K562 (cell line): Measurements from ENCODE around the gene BORCS8. TPM values are rescaled to one million over a fixed set of nuclear protein-coding genes. Genes with fewer than 3 reads are reported as not detected.

Source experiments
- ATAC-seq: fragments of 200-7000 bp; cut with Tn5 transposase; 3 replicates; pipeline ENCODE4 v1.9.1; 2020; ENCODE audit warnings: moderate library complexity
- Bru-seq: library from RNA; stranded (reverse); fragments of 400-500 nt; gene quantifications from one replicate; lab custom pipeline; 2021; lab: Mats Ljungman, UMichigan
- BruChase-seq, 2 experiments: library from RNA; stranded (reverse); fragments of 400-500 nt; gene quantifications; one replicate each; lab custom pipeline; 2021; lab: Mats Ljungman, UMichigan
- BruUV-seq: library from RNA; stranded (reverse); fragments of 400-500 nt; replicated peaks from 2 replicates; lab custom pipeline; 2021; lab: Mats Ljungman, UMichigan
- CTCF ChIA-PET: fragments of 300-600 bp; formaldehyde crosslinking; extraction: SDS; loops from one replicate; lab custom pipeline; 2021; ENCODE audit warnings: low intra/inter-chr PET ratio; lab: Yijun Ruan, JAX
- POLR2A ChIA-PET: fragments of 300-600, 350-650 bp; sonication (Branson Sonifier 250); formaldehyde crosslinking; extraction: SDS; loops from one replicate; lab custom pipeline; 2021; ENCODE audit warnings: antibody characterized with exemption, inconsistent platforms; lab: Yijun Ruan, JAX
- DNase-seq, 4 experiments: peaks; one replicate each; pipeline versions ENCODE4 v3.0.0 to v3.0.0-alpha.2; 2011 to 2018; ENCODE audit warnings: low spot score in 3 of 4, mixed read lengths in 3 of 4; ENCODE audit errors: extremely low read depth in 1 of 4
- FAIRE-seq: peaks from 2 replicates; lab custom pipeline; 2011; peaks lifted over from hg19 to GRCh38; lab: Jason Lieb, UNC
- H2AFZ ChIP-seq: 2 replicates; pipeline ENCODE4 v1.6.0; 2011; ENCODE audit warnings: low read depth, low read length, control low read depth, inconsistent platforms
- H3K27ac ChIP-seq: fragments of 200-600 bp; 3 replicates; pipeline ENCODE4 v1.8.0; 2011; ENCODE audit warnings: low read depth, mild to moderate bottlenecking, control low read depth, inconsistent platforms, low read length, moderate library complexity, mixed read lengths; ENCODE audit errors: extremely low read depth
- H3K27me3 ChIP-seq, 2 experiments: fragments of 300-600 bp in 1 of 2; 2 replicates in 1 of 2; 3 replicates in 1 of 2; pipeline versions ENCODE4 v1.6.0 to v1.8.0; 2011; ENCODE audit warnings: inconsistent platforms in 2 of 2, low read length in 2 of 2, mild to moderate bottlenecking in 1 of 2, mixed read lengths in 1 of 2, moderate library complexity in 1 of 2; ENCODE audit not compliant: control insufficient read depth in 2 of 2, insufficient read depth in 2 of 2
- H3K36me3 ChIP-seq: fragments of 300-600 bp; 3 replicates; pipeline ENCODE4 v1.8.0; 2011; ENCODE audit warnings: mild to moderate bottlenecking, low read length, inconsistent platforms; ENCODE audit not compliant: control insufficient read depth, insufficient read depth
- H3K4me1 ChIP-seq, 2 experiments: fragments of 200-600 bp in 1 of 2; replicated peaks in 1 of 2; 2 replicates in 1 of 2; 3 replicates in 1 of 2; pipeline versions ENCODE4 v1.5.1 to v1.8.0; 2011; ENCODE audit warnings: inconsistent platforms in 2 of 2, low read length in 2 of 2, mild to moderate bottlenecking in 1 of 2, mixed read lengths in 1 of 2, moderate library complexity in 1 of 2; ENCODE audit not compliant: control insufficient read depth in 2 of 2, insufficient read depth in 2 of 2
- H3K4me2 ChIP-seq: 2 replicates; pipeline ENCODE4 v1.6.1; 2011; ENCODE audit warnings: low read length, control low read depth, inconsistent platforms, mixed read lengths; ENCODE audit not compliant: insufficient read depth
- H3K4me3 ChIP-seq: fragments of 200-600 bp; sonication (generic), shearing (Covaris generic); 2 replicates; pipeline ENCODE4 v1.5.1; 2016; ENCODE audit warnings: control low read depth, inconsistent platforms
- H3K79me2 ChIP-seq: fragments of 200-600 bp; 3 replicates; pipeline ENCODE4 v1.8.0; 2011; ENCODE audit warnings: low read length, inconsistent platforms; ENCODE audit not compliant: control insufficient read depth, insufficient read depth
- H3K9ac ChIP-seq, 2 experiments: 2 replicates each; pipeline versions ENCODE4 v1.6.0 to v1.6.1; 2011; ENCODE audit warnings: low read depth in 2 of 2, low read length in 2 of 2, control low read depth in 1 of 2, inconsistent platforms in 1 of 2, mild to moderate bottlenecking in 1 of 2, mixed read lengths in 1 of 2; ENCODE audit not compliant: insufficient read depth in 1 of 2
- H3K9me1 ChIP-seq: one replicate; pipeline ENCODE4 v1.6.0; 2011; ENCODE audit warnings: inconsistent platforms, mild to moderate bottlenecking, low read length, moderate library complexity; ENCODE audit not compliant: control insufficient read depth, insufficient read depth
- H3K9me3 ChIP-seq: replicated peaks from 2 replicates; pipeline ENCODE4 v1.5.1; 2011; ENCODE audit warnings: low read depth, low read length, inconsistent platforms; ENCODE audit not compliant: control insufficient read depth, insufficient read depth
- H4K20me1 ChIP-seq: replicated peaks from 2 replicates; pipeline ENCODE4 v1.6.1; 2011; ENCODE audit warnings: low read length, inconsistent platforms, mixed read lengths; ENCODE audit not compliant: control insufficient read depth, insufficient read depth
- BRF1 ChIP-seq: IDR thresholded peaks from 3 replicates; pipeline ENCODE4 v1.6.1; 2011; ENCODE audit warnings: borderline replicate concordance, mild to moderate bottlenecking; ENCODE audit not compliant: insufficient read length; ENCODE audit errors: extremely low read depth
- NR2C1 ChIP-seq, 2 experiments: fragments of 450-650 bp; IDR thresholded peaks; 2 replicates each; pipeline ENCODE4 v1.6.1; 2017; ENCODE audit warnings: mild to moderate bottlenecking in 2 of 2, antibody characterized with exemption in 1 of 2, inconsistent platforms in 1 of 2, missing compliant biosample characterization in 1 of 2, missing genetic modification characterization in 1 of 2
- RREB1 ChIP-seq: fragments of 250-450 bp; sonication (Bioruptor Pico); IDR thresholded peaks from 2 replicates; pipeline ENCODE4 v1.4.0; 2020
- ZBTB9 ChIP-seq: fragments of 450-650 bp; formaldehyde crosslinking; IDR thresholded peaks from 2 replicates; pipeline ENCODE4 v1.4.0; 2020; ENCODE audit warnings: mild to moderate bottlenecking, moderate library complexity
- ZNF445 ChIP-seq: fragments of 250-450 bp; sonication (Bioruptor Pico); IDR thresholded peaks from 2 replicates; pipeline ENCODE4 v1.4.0; 2020; ENCODE audit warnings: low read depth, mild to moderate bottlenecking, moderate library complexity
- WGBS: fragments of 100-300 bp; shearing (Covaris generic); methylation state at CpG from one replicate; pipeline ENCODE4 v1.1.6; 2016; ENCODE audit warnings: low coverage, mixed read lengths; ENCODE audit not compliant: insufficient coverage; ENCODE audit errors: missing lambda C conversion rate; 5-methylcytosine and 5-hydroxymethylcytosine counted together
- in situ Hi-C: fragments of 300-500 bp; cut with MboI; formaldehyde crosslinking; loops from 4 replicates; pipeline ENCODE4 v1.15.0; 2018; ENCODE audit warnings: inconsistent platforms, mixed read lengths
- intact Hi-C: fragments of 100-400 bp; cut with micrococcal nuclease; formaldehyde crosslinking; loops from 2 replicates; pipeline ENCODE4 v1.14.2; 2022
- long read RNA-seq, 3 experiments: library from polyadenylated mRNA in 2 of 3; library from RNA in 1 of 3; unstranded in 2 of 3; stranded (forward) in 1 of 3; transcript quantifications; one replicate each; pipeline ENCODE4 v2.0.0, GENCODE V29; 2019 to 2022
- polyA minus RNA-seq, 3 experiments: library from RNA; depleted of rRNA, polyadenylated mRNA; stranded (reverse); fragments of >200 nt; gene quantifications; 2 replicates each; pipeline ENCODE4 v1.2.3, GENCODE V29; 2011
- polyA plus RNA-seq, 8 experiments: library from polyadenylated mRNA; depleted of rRNA in 4 of 8; stranded (reverse) in 5 of 8; unstranded in 3 of 8; fragments of >200 nt; fragmentation: Nextera tagmentation in 2 of 8; fragmentation: Illumina TruSeq in 1 of 8; extraction: Ambion mirVana in 2 of 8; extraction: Trizol in 1 of 8; gene quantifications; 2 replicates each; pipeline versions ENCODE4 v1.2.1 to v1.2.3, GENCODE V29; 2011 to 2014; ENCODE audit warnings: inconsistent platforms in 1 of 8, missing spikeins in 1 of 8
- total RNA-seq, 7 experiments: library from RNA; depleted of rRNA in 6 of 7; stranded (reverse); fragments of >200 nt in 6 of 7; fragmentation: Illumina TruSeq in 2 of 7; extraction: Trizol in 2 of 7; gene quantifications; 2 replicates each; pipeline versions ENCODE4 v1.2.1 to v1.2.3, GENCODE V29; 2011 to 2021; ENCODE audit warnings: low replicate concordance in 1 of 7

Gene BORCS8
- 26.1 and 65.6 TPM in 2 replicates for total RNA-seq (2011; cell fraction: chromatin; rRNA removed; ENCODE audit: low replicate concordance)
- 31.4 and 35.8 TPM in 2 replicates for total RNA-seq (2011; cell fraction: nucleolus; rRNA removed)
- 36.1 and 51.5 TPM in 2 replicates for total RNA-seq (2011; cell fraction: nucleoplasm; rRNA removed)
- total RNA-seq (2014; rRNA removed): 33.3 and 33.6 TPM in 2 replicates
- total RNA-seq (2014; rRNA removed; fragmentation: Illumina TruSeq; extraction: Trizol): 7.9 and 11.3 TPM in 2 replicates
- total RNA-seq (2015; rRNA removed; fragmentation: Illumina TruSeq; extraction: Trizol): 16.3 and 17.3 TPM in 2 replicates
- total RNA-seq (2021): 30.4 and 30.5 TPM in 2 replicates
- 11.2 and 12.7 TPM in 2 replicates for polyA plus RNA-seq (2011; rRNA removed)
- polyA plus RNA-seq (2011; cell fraction: cytosol; rRNA removed): 12.3 and 35.6 TPM in 2 replicates
- polyA plus RNA-seq (2011; cell fraction: nucleus; rRNA removed): 20.9 and 34.2 TPM in 2 replicates
- 17.6 and 20.6 TPM in 2 replicates for polyA plus RNA-seq (2012)
- polyA plus RNA-seq (2014; fragmentation: Illumina TruSeq; extraction: Trizol): 24.4 and 31.3 TPM in 2 replicates
- polyA plus RNA-seq (2014; fragmentation: Nextera tagmentation; extraction: Ambion mirVana): 1 to 10 TPM; 4.6 to 9.4 TPM
- 28.7 and 29.9 TPM in 2 replicates for polyA plus RNA-seq (2014; rRNA removed)
- polyA minus RNA-seq (2011; rRNA and poly(A)+ RNA removed): 3.8 and 6.9 TPM in 2 replicates
- 6.7 and 7.9 TPM in 2 replicates for polyA minus RNA-seq (2011; cell fraction: cytosol; rRNA and poly(A)+ RNA removed)
- 5.7 and 7.3 TPM in 2 replicates for polyA minus RNA-seq (2011; cell fraction: nucleus; rRNA and poly(A)+ RNA removed)
- Bru-seq, nascent RNA: percentile 71 among the genes with signal in this experiment
- percentile 65 among the genes with signal in this experiment for BruChase-seq, experiment 1, labeled RNA remaining after a 2-hour chase
- percentile 66 among the genes with signal in this experiment for BruChase-seq, experiment 2, labeled RNA remaining after a 6-hour chase
- long read RNA-seq, experiment 1, transcript BORCS8-202 (6 exons, 1,429 nt): major isoform, 24 of 95 reads
- long read RNA-seq, experiment 1, transcript BORCS8-203 (4 exons, 1,489 nt): minor isoform, 19 of 95 reads
- long read RNA-seq, experiment 1, transcript BORCS8-209 (1 exons, 3,698 nt): minor isoform, 19 of 95 reads
- long read RNA-seq, experiment 1, partial matches to known transcripts: 6 of 95 reads
- long read RNA-seq, experiment 1, other reads (novel, unspliced or antisense): 21 of 95 reads
- long read RNA-seq, experiment 2, transcript BORCS8-202 (6 exons, 1,429 nt): major isoform, 15 of 26 reads
- long read RNA-seq, experiment 2, partial matches to known transcripts: 1 of 26 reads
- long read RNA-seq, experiment 2, other reads (novel, unspliced or antisense): 7 of 26 reads
- long read RNA-seq, experiment 3, transcript BORCS8-203 (4 exons, 1,489 nt): major isoform, 13 of 27 reads
- long read RNA-seq, experiment 3, transcript BORCS8-202 (6 exons, 1,429 nt): minor isoform, 8 of 27 reads
- long read RNA-seq, experiment 3, partial matches to known transcripts: 2 of 27 reads
- long read RNA-seq, experiment 3, other reads (novel, unspliced or antisense): 0 of 27 reads

GRCh38 chr19:19192078-19192882, at the start of gene BORCS8, which contains the start of gene RFXANK:
Gene BORCS8 (minus strand): TSS chr19:19192152. CDS start chr19:19192117, 35 bp downstream.
Gene RFXANK (plus strand): TSS chr19:19192258. CDS start chr19:19193947, 1,689 bp downstream.
- in situ Hi-C loops: no loop called here
- no peak for TF ChIP-seq BRF1
- peak; percentile 67 for TF ChIP-seq NR2C1 (IDR thresholded peaks at IDR 0.05)
- TF ChIP-seq NR2C1 (tag; IDR thresholded peaks at IDR 0.05): peak; percentile 85
- no peak for TF ChIP-seq RREB1 (CRISPR knock-in tag)
- TF ChIP-seq ZNF445 (CRISPR knock-in tag): no peak
- 0 out of 2 replicates have a peak, but pooled peaks have one; percentile 34 for TF ChIP-seq ZBTB9 (CRISPR knock-in tag)

More at GRCh38 chr19:19192078-19192882, at the start of gene BORCS8, which contains the start of gene RFXANK:
- peak within 1 kb of the TSS; percentile 98 for H2AFZ ChIP-seq
- CTCF ChIA-PET: no interaction called here
- peak within 1 kb of the TSS; percentile 99 for H3K27ac ChIP-seq
- peak; percentile 100 for FAIRE-seq
- intact Hi-C loops: loop anchor here (1.0 to 2.0 kb wide), 2 partner anchors 33 to 129 kb away; partner anchors contain the start of genes MAU2 and SUGP1
- H3K36me3 ChIP-seq: peaks cover 39% of the 10 kb centered on the region; the same call in 2 of the 3 replicates
- no peaks in the 10 kb centered on the region for H3K9me3 ChIP-seq
- WGBS: under 1% methylated on average over 36 of the region's 53 CpGs
- H3K79me2 ChIP-seq: peaks cover 40% of the 10 kb centered on the region
- peak within 1 kb of the TSS; percentile 100 for H3K4me2 ChIP-seq
- POLR2A ChIA-PET: interaction anchor here (0.6 to 1.5 kb wide), 10 partner anchors 9 to 173 kb away, joined by 3 to 8 read pairs (median 4); partner anchors contain the start of genes NR2C2AP and SUGP1
- H4K20me1 ChIP-seq: no peaks in the 10 kb centered on the region; the same call in 1 of the 2 replicates
- no peaks in the 10 kb centered on the region for H3K9me1 ChIP-seq
- peak; percentile 96 to 99 (median 98) for DNase-seq
- H3K27me3 ChIP-seq: no peaks in the 10 kb centered on the region
- peaks cover 7 to 20% of the 10 kb centered on the region in 2 experiments for H3K4me1 ChIP-seq
- peak within 1 kb of the TSS; percentile 94 to 99 for H3K9ac ChIP-seq
- no TSS peak for BruUV-seq
- peak within 1 kb of the TSS; percentile 86 for H3K4me3 ChIP-seq
- peak; percentile 97 for ATAC-seq
